HepG2 (cell line): ENCODE data around the gene HACE1.

ENCODE experiments used
- CTCF ChIP-seq: sonication (generic); formaldehyde crosslinking; IDR thresholded peaks from 2 replicates; pipeline ENCODE4 v1.5.0; 2020; ENCODE audit warnings: mild to moderate bottlenecking, missing genetic modification reagents, moderate library complexity
- ESRRA ChIP-seq: sonication (generic); formaldehyde crosslinking; IDR thresholded peaks from 2 replicates; pipeline ENCODE4 v1.5.1; 2020; ENCODE audit warnings: mild to moderate bottlenecking, low read depth, missing genetic modification reagents
- EZH2 ChIP-seq: conservative IDR thresholded peaks from 2 replicates; pipeline ENCODE4 v1.6.1; 2012; ENCODE audit warnings: mild to moderate bottlenecking, low read depth, low read length, moderate library complexity
- FOXK2 ChIP-seq: fragments of 450-650 bp; IDR thresholded peaks from 2 replicates; pipeline ENCODE4 v1.6.1; 2016
- GABPB1 ChIP-seq: IDR thresholded peaks from 2 replicates; pipeline ENCODE4 v1.6.1; 2016; ENCODE audit warnings: mild to moderate bottlenecking, missing genetic modification reagents, moderate library complexity, missing compliant biosample characterization
- TAF15 ChIP-seq: fragments of 200-400 bp; formaldehyde crosslinking; IDR thresholded peaks from one replicate; pipeline ENCODE4 v1.6.1; 2018; ENCODE audit warnings: mild to moderate bottlenecking, low read depth, low read length; ENCODE audit not compliant: poor library complexity, severe bottlenecking
- ZNF180 ChIP-seq: sonication (generic); formaldehyde crosslinking; IDR thresholded peaks from 2 replicates; pipeline ENCODE4 v1.4.0; 2020; ENCODE audit warnings: low read depth, missing genetic modification reagents, borderline replicate concordance
- ZNF589 ChIP-seq: sonication (generic); formaldehyde crosslinking; conservative IDR thresholded peaks from 2 replicates; pipeline ENCODE4 v1.8.0; 2022; ENCODE audit warnings: mild to moderate bottlenecking, moderate library complexity, missing genetic modification reagents
- ZNF619 ChIP-seq: sonication (generic); formaldehyde crosslinking; IDR thresholded peaks from 2 replicates; pipeline ENCODE4 v1.4.0; 2020; ENCODE audit warnings: mild to moderate bottlenecking, missing genetic modification reagents
- ZNF7 ChIP-seq: IDR thresholded peaks from 2 replicates; pipeline ENCODE4 v1.6.1; 2016; ENCODE audit warnings: missing biosample characterization, missing genetic modification reagents

- TF ChIP-seq CTCF (CRISPR knock-in tag) (no peak), GABPB1 (no peak), ESRRA (CRISPR knock-in tag) (no peak), EZH2 (no peak), TAF15 (no peak), ZNF619 (CRISPR knock-in tag) (no peak), FOXK2 (no peak), ZNF589 (CRISPR knock-in tag) (no peak), ZNF180 (CRISPR knock-in tag) (no peak), ZNF7 (CRISPR knock-in tag) (no peak)
These were observed 179.7 kb downstream of the HACE1 start for GRCh38 chr6:104679971-104680370.
